DOHH2 (cell line): ENCODE measurements around the gene PATE4.

Source experiments
- H3F3A ChIP-seq: fragments of 200-600 bp; sonication (generic), shearing (Covaris generic); 2 replicates; pipeline ENCODE4 v1.6.0; 2016; ENCODE audit warnings: antibody characterized with exemption, mild to moderate bottlenecking; ENCODE audit not compliant: control insufficient read depth, insufficient read depth
- H3K27ac ChIP-seq: fragments of 200-600 bp; sonication (generic); 2 replicates; pipeline ENCODE4 v1.5.1; 2014; ENCODE audit warnings: low read depth, mild to moderate bottlenecking, low read length, moderate library complexity
- H3K27me3 ChIP-seq: fragments of 200-600 bp; sonication (generic); 2 replicates; pipeline ENCODE4 v1.6.1; 2014; ENCODE audit warnings: mild to moderate bottlenecking, low read length, mixed read lengths; ENCODE audit not compliant: control insufficient read depth
- H3K36me3 ChIP-seq: fragments of 200-600 bp; sonication (generic); 2 replicates; pipeline ENCODE4 v1.6.1; 2014; ENCODE audit warnings: mild to moderate bottlenecking, low read length, moderate library complexity, mixed read lengths; ENCODE audit not compliant: control insufficient read depth
- H3K4me1 ChIP-seq: fragments of 200-600 bp; sonication (generic); 2 replicates; pipeline ENCODE4 v1.6.1; 2014; ENCODE audit warnings: mild to moderate bottlenecking, low read length, mixed read lengths; ENCODE audit not compliant: control insufficient read depth
- H3K4me2 ChIP-seq: fragments of 200-600 bp; sonication (generic); 2 replicates; pipeline ENCODE4 v1.6.0; 2014; ENCODE audit warnings: mild to moderate bottlenecking, low read length, moderate library complexity
- H3K4me3 ChIP-seq: fragments of 200-600 bp; sonication (generic); 2 replicates; pipeline ENCODE4 v1.5.1; 2014; ENCODE audit warnings: mild to moderate bottlenecking, low read length, mixed read lengths
- H3K79me2 ChIP-seq: fragments of 200-600 bp; sonication (generic); 2 replicates; pipeline ENCODE4 v1.6.1; 2014; ENCODE audit warnings: mild to moderate bottlenecking, low read length, mixed read lengths; ENCODE audit not compliant: control insufficient read depth
- H3K9me2 ChIP-seq: fragments of 200-600 bp; sonication (generic); replicated peaks from 2 replicates; pipeline ENCODE4 v1.6.1; 2014; ENCODE audit warnings: mild to moderate bottlenecking, low read length, mixed read lengths; ENCODE audit not compliant: control insufficient read depth
- H3K9me3 ChIP-seq: fragments of 200-600 bp; sonication (generic); 2 replicates; pipeline ENCODE4 v1.6.1; 2014; ENCODE audit warnings: antibody characterized with exemption, low read length, mixed read lengths; ENCODE audit not compliant: control insufficient read depth, insufficient read depth
- H4K20me1 ChIP-seq: fragments of 200-600 bp; sonication (generic); 2 replicates; pipeline ENCODE4 v1.6.0; 2014; ENCODE audit warnings: low read depth, mild to moderate bottlenecking, antibody characterized with exemption, low read length, moderate library complexity; ENCODE audit not compliant: control insufficient read depth, insufficient read depth
- CTCF ChIP-seq: fragments of 200-600 bp; sonication (generic); IDR thresholded peaks from one replicate; pipeline ENCODE4 v1.5.1; 2014; ENCODE audit warnings: antibody characterized with exemption, mild to moderate bottlenecking, low read depth, low read length; ENCODE audit not compliant: poor library complexity, severe bottlenecking
- EZH2phosphoT487 ChIP-seq: fragments of 200-600 bp; sonication (generic); IDR thresholded peaks from 2 replicates; pipeline ENCODE4 v1.6.1; 2017; ENCODE audit warnings: borderline replicate concordance, mild to moderate bottlenecking, antibody characterized with exemption, low read length, moderate library complexity, mixed read lengths

The PATE4 gene

DNA sequence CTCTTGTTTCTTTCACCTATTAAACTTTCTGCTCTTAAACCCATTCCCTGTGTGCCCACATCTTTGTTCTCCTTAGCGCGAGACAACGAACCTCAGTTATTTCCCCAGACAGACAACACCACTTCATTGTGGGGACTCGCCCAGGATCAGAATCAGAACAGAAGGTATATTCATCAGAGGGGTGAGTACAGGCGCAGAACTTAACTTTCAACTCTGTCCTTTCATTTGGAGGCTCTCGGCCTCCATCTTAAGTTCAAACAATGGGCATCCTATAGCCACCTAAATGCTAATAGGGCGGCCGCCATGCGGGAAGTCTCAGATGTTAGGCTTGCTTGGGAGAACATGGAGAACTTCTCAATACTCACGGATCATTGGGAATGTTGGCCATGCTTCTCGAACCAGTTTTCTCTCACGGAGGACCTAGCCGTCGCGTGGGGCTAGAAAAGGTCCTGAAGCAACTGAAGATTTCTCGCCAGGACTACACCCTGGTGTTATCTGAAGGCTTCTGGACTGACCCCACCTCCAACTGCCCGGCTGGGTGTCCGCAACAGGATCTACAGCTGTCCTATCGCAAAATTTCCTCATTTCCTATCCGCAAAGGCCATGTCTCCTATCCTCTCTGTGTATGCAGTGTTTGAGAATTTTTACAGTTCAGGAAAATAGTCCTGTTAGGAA lies 40.9 kb downstream of the PATE4 start:
- Histone ChIP-seq H3K4me2 (no peak overlapping the region), H3K4me3 (no peak overlapping the region), H3K79me2 (no peaks in the 10 kb centered on the region), H3K9me2 (no peaks in the 10 kb centered on the region), H3K27ac (no peak overlapping the region), H4K20me1 (no peaks in the 10 kb centered on the region), H3K4me1 (peaks cover 7% of the 10 kb centered on the region), H3K9me3 (no peaks in the 10 kb centered on the region), H3F3A (no peaks in the 10 kb centered on the region), H3K36me3 (no peaks in the 10 kb centered on the region), H3K27me3 (peaks cover 12% of the 10 kb centered on the region)
- TF ChIP-seq CTCF (no peak), EZH2phosphoT487 (no peak)

DNA sequence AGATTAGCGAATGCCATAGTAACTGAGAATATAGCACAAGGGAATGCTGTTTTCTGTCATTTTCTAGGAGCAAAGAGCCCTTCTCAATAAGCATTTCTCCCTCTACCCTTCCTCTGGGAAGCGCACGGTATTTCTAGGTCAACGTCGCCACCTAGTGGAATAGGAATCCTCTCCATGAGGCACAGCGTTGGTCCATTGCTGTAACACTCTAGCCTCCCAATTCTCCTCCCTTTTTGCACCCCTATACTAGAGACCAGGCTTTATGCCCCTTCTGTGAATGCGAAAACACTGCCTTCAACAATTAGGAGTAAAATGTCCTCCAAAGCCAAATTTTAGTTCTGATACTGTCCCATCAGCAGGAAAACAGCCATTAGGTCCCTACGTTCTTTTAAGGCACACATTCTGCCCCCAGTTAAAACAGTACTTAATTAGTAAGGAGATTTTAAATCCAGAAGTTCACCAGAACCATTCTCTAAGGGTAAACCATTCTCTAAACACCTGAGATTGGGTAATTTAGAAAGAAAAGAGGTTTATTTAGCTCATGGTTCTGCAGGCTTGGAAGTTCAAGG lies 41.5 kb downstream of the PATE4 start:
- Histone ChIP-seq H3K27me3 (peaks cover 18% of the 10 kb centered on the region), H3K36me3 (no peaks in the 10 kb centered on the region), H3F3A (no peaks in the 10 kb centered on the region), H3K4me2 (no peak overlapping the region), H3K4me3 (no peak overlapping the region), H3K9me2 (no peaks in the 10 kb centered on the region), H3K79me2 (no peaks in the 10 kb centered on the region), H3K4me1 (peaks cover 7% of the 10 kb centered on the region), H4K20me1 (no peaks in the 10 kb centered on the region), H3K9me3 (no peaks in the 10 kb centered on the region), H3K27ac (no peak overlapping the region)
- TF ChIP-seq CTCF (peak; percentile 79), EZH2phosphoT487 (no peak)

DNA sequence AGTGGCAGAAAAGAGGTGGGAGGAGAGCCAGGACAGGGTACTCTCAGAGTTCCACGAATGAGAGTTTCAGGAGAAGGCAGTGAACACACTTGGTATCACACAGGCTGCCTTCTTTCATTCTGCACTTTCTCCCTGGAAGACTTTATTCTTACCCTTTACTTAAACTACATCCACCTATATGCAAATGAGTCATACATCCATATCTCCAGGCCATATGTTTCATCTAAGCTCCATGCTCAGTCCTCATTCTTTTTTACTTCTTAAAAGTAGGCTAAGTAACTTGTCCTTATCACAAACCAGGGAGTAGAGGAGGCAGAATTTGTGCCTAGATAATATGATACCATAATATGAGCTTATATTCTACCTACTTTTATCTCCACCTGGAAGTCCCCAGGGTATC lies 48.2 kb downstream of the PATE4 start:
- no peaks in the 10 kb centered on the region for H3K4me1 ChIP-seq
- H3K36me3 ChIP-seq, result no peaks in the 10 kb centered on the region
- no peaks in the 10 kb centered on the region for H3K9me2 ChIP-seq
- H3K27ac ChIP-seq, result no peak overlapping the region
- no peaks in the 10 kb centered on the region for H3K9me3 ChIP-seq
- peaks cover 36% of the 10 kb centered on the region for H3K27me3 ChIP-seq
- H3K79me2 ChIP-seq, result no peaks in the 10 kb centered on the region
- no peak overlapping the region for H3K4me2 ChIP-seq
- H3F3A ChIP-seq, result peaks cover 2% of the 10 kb centered on the region
- H4K20me1 ChIP-seq, result no peaks in the 10 kb centered on the region
- TF ChIP-seq CTCF (no peak), EZH2phosphoT487 (no peak)
- no peak overlapping the region for H3K4me3 ChIP-seq
